ENCODE results near the gene EPB41L1.

EPB41L1 gene

DNA sequence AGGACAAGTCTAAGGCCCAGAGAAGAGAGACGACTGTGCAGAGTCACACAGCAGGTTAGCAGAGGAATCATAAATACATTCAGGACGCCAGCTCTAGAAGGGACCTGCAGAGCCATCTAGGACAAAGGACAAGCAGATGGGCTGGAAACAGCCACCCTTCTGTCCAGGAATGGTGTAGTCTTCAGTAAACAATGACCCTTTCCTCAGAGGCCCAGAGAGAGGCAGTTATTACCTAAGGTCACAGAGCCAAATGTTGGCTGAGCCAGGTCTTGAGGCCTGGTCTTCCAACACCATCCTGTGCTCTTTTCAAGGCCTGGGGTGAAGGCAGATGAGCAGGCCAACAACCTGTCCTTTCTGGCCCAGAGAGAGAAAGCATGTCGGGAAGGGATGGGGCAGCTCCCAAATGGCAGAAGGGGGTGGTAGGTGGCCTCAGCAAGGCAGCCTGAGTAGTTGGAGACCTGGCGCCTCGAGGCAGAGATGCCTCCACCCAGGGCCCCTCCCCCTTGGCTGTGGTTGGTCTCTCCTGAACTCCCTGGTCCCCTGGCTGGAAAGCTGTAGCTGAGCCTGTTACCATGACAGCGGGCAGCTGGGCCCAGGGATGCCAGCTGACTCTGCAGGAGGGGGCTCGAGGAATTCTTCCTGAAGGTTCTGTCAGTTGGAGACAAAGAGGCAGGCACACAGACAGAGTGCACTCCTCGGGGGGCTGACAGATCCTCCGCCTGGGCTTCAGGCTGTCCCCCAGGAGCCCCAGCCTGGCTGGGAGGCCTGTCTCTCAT is 24.8 kb downstream of the EPB41L1 start:
- no peak overlapping the region for H3K27ac Mint-ChIP-seq
- H3K27me3 Mint-ChIP-seq (ENCODE audit: low read depth) = no peaks in the 10 kb centered on the region
- no peaks in the 10 kb centered on the region for H3K9me3 Mint-ChIP-seq
- H3K4me1 Mint-ChIP-seq (ENCODE audit: low read depth) = no peaks in the 10 kb centered on the region
- DNase-seq (ENCODE audit: low spot score) = no peak
- no peak overlapping the region for H3K4me3 Mint-ChIP-seq
- H3K36me3 Mint-ChIP-seq (ENCODE audit: low read depth) = no peaks in the 10 kb centered on the region

- Mint-ChIP-seq H3K27ac (no peak overlapping the region), H3K9me3 (no peaks in the 10 kb centered on the region), H3K36me3 (ENCODE audit: low read depth) (no peaks in the 10 kb centered on the region), H3K4me3 (no peak overlapping the region), H3K27me3 (ENCODE audit: low read depth) (no peaks in the 10 kb centered on the region), H3K4me1 (ENCODE audit: low read depth) (no peaks in the 10 kb centered on the region)
- DNase-seq (ENCODE audit: low spot score) = no peak
Measured at GRCh38 chr20:36180323-36180722, 25.8 kb downstream of the EPB41L1 start.

DNA sequence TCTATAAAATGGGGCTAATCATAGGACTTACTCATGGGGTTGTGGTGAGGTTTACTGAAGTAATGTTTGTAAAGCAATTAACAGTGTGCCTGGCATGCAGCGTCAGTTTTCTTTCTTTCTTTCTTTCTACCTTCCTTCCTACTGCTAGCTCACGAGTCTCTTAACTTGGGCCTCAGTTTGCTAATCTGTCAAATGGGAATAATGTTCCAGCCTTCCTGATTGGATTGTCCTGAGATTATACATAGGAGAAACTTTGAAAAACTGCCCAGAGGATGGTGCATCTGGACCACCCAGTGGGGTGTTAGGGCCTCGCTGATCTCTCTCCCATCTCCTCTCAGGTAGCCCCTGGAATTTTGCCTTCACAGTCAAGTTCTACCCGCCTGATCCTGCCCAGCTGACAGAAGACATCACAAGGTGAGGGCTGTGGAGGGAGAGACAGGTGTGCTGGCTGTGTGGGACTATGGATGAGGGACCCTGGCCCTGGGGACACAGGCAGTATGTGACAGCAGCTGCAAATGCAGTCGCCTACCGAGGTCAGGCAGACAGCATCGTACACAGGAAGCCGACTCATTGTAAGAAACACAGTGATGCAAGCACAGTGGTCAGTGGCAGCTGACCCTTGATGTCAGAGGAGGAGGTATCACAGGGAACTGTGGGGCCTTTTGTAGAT is 27.5 kb downstream of the EPB41L1 start:
- H3K4me3 Mint-ChIP-seq = no peak overlapping the region
- H3K4me1 Mint-ChIP-seq (ENCODE audit: low read depth) = no peaks in the 10 kb centered on the region
- no peaks in the 10 kb centered on the region for H3K27me3 Mint-ChIP-seq (ENCODE audit: low read depth)
- H3K36me3 Mint-ChIP-seq (ENCODE audit: low read depth) = no peaks in the 10 kb centered on the region
- no peak overlapping the region for H3K27ac Mint-ChIP-seq
- DNase-seq (ENCODE audit: low spot score) = no peak
- H3K9me3 Mint-ChIP-seq = no peaks in the 10 kb centered on the region

DNA sequence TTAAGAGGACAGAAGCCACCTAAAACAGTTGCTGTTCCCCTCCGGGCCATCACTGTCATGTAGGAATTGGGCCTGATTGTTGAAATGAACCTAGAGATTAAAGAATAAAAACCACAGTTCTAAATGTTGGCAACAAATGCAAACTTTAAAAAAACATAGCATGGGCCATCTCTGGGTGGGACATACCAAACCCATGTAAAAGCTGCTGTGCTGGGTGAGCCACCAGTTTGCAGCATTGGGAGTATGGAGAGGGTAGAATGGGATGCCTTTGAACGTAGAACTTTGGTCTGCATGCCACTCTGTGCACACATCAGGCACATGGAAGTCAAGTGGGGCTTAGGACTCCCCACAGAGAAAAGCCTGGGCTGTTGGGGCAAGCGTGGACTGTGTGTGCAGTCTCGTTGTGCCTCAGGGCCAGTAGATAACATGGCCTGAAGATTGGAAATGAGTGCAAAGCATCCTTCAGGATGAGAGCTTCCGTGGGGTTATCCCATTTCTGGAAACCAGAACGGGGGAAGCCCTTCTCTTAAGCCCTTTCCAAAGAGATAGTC is 28.1 kb downstream of the EPB41L1 start:
- H3K4me3 Mint-ChIP-seq = no peak overlapping the region
- no peaks in the 10 kb centered on the region for H3K4me1 Mint-ChIP-seq (ENCODE audit: low read depth)
- no peak overlapping the region for H3K27ac Mint-ChIP-seq
- no peaks in the 10 kb centered on the region for H3K27me3 Mint-ChIP-seq (ENCODE audit: low read depth)
- no peaks in the 10 kb centered on the region for H3K36me3 Mint-ChIP-seq (ENCODE audit: low read depth)
- no peak for DNase-seq (ENCODE audit: low spot score)
- H3K9me3 Mint-ChIP-seq = no peaks in the 10 kb centered on the region

DNA sequence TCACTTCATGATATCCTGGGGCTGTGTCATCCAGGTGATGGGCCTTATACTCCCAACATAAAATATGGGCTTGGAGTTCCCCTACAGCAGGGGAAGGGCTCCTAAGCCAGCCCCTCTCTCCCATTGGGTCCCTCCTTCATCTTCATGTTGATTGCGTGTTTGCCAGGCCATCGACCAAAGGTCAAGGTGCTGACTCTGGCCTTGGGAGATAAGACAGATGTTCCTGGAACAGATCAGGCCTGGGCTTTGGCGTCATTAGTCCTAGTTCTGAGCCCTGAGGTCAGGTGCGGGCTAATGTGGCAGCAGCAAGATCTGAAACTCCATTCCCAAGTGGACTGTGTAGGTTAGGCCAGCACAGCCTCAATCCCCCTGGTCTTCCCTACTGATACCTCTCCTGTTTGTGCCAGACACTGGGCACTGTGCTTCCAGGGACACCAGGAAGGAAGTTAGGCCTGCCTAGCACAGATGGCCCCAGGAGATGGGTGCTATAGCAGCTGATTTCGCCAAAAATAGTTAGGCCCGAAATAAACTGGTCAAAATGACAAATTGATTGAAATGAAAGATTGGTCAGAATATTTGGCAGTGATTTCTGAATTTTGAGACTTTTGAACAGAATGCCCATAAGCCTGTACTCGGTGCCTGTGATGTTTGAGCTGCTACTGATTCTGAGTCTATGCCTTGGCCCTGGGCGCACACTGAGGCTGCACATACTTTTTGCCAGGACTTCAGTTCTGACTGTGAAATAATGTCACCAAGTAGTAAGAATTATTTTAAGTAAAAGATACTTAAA is 28.8 kb downstream of the EPB41L1 start:
- Mint-ChIP-seq H3K9me3 (no peaks in the 10 kb centered on the region), H3K4me3 (no peak overlapping the region), H3K27ac (no peak overlapping the region), H3K4me1 (ENCODE audit: low read depth) (no peaks in the 10 kb centered on the region), H3K27me3 (ENCODE audit: low read depth) (no peaks in the 10 kb centered on the region), H3K36me3 (ENCODE audit: low read depth) (no peaks in the 10 kb centered on the region)
- no peak for DNase-seq (ENCODE audit: low spot score)

- Mint-ChIP-seq H3K4me1 (ENCODE audit: low read depth) (no peaks in the 10 kb centered on the region), H3K4me3 (no peak overlapping the region), H3K27ac (no peak overlapping the region), H3K27me3 (ENCODE audit: low read depth) (no peaks in the 10 kb centered on the region), H3K36me3 (ENCODE audit: low read depth) (no peaks in the 10 kb centered on the region), H3K9me3 (no peaks in the 10 kb centered on the region)
- no peak for DNase-seq (ENCODE audit: low spot score)
Measured at GRCh38 chr20:36184816-36185776, 30.6 kb downstream of the EPB41L1 start.

GRCh38 chr20:36193977-36194712 is 39.6 kb downstream of the EPB41L1 start:
- Mint-ChIP-seq H3K4me1 (ENCODE audit: low read depth) (no peaks in the 10 kb centered on the region), H3K9me3 (no peaks in the 10 kb centered on the region), H3K4me3 (no peak overlapping the region), H3K27me3 (ENCODE audit: low read depth) (no peaks in the 10 kb centered on the region), H3K27ac (no peak overlapping the region), H3K36me3 (ENCODE audit: low read depth) (no peaks in the 10 kb centered on the region)
- no peak for DNase-seq (ENCODE audit: low spot score)

DNA sequence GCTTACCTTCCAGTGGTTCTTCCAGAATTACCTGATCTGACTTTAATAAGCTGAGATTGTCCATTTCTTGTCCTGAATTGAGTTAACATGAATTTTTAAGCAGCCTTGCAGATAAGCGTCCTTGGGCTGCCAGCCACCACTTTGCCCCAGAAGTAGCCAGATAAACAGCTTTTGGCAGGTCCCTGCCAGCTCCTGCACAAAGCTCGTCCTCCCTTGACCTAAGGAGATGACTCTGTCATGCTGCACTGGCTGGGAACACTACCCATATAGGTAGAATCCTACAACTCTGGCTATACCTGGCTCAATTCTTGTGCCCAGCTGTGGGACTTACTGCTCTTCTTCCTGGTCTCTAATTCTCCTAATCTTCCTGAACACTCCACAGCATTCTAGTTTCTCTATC is 42.1 kb downstream of the EPB41L1 start:
- no peak overlapping the region for H3K4me3 Mint-ChIP-seq
- H3K9me3 Mint-ChIP-seq = no peaks in the 10 kb centered on the region
- H3K36me3 Mint-ChIP-seq (ENCODE audit: low read depth) = no peaks in the 10 kb centered on the region
- H3K27me3 Mint-ChIP-seq (ENCODE audit: low read depth) = no peaks in the 10 kb centered on the region
- no peaks in the 10 kb centered on the region for H3K4me1 Mint-ChIP-seq (ENCODE audit: low read depth)
- DNase-seq (ENCODE audit: low spot score) = no peak
- H3K27ac Mint-ChIP-seq = no peak overlapping the region

- no peak for DNase-seq (ENCODE audit: low spot score)
- Mint-ChIP-seq H3K4me3 (no peak overlapping the region), H3K36me3 (ENCODE audit: low read depth) (no peaks in the 10 kb centered on the region), H3K27ac (no peak overlapping the region), H3K9me3 (no peaks in the 10 kb centered on the region), H3K4me1 (ENCODE audit: low read depth) (no peaks in the 10 kb centered on the region), H3K27me3 (ENCODE audit: low read depth) (no peaks in the 10 kb centered on the region)
Measured at GRCh38 chr20:36197271-36197670, 42.7 kb downstream of the EPB41L1 start.

DNA sequence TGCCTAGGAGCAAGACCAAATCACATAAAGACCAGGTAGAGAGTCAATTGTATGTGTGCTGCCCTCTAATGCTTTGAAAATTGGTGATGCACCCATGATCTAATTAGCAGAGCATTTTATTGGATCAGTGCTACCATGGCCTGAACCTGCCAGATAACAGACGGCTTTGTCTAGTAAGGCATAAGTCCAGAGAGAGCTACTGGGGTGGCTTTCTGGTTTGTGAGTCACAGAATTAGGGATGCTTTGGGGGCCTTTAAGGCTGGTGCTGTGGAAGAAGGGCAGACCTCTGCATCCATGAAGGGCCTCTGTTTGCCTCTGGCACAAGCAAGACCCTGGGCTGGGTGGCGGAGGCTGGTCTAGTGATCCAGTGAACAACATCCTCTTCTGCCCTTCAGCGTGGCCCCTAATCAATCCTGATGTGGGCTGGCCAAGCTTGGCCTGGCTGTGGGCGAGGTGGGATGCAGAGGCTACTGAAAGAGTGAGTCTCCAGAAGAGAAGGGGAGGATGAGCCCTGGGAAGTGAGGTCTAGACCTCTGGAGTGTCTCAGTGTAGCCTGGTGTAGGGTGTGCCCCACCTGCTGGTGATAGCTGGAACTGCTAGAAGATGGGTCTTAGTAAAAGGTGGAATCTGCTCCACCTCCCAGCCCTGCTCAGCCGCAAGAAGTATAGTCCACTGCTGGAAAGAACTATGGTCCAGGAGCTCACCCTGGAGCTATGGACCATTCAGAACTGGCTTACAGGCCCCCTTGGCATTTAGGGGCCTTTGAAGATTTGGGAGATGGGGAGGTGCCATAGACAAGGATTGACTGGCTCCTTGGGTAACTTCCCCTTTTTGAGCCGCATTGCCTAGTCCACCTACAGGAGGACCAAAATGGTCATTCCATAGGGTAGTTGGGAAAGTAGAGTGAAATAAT is 45.1 kb downstream of the EPB41L1 start:
- H3K4me3 Mint-ChIP-seq = no peak overlapping the region
- peaks cover 1% of the 10 kb centered on the region for H3K4me1 Mint-ChIP-seq (ENCODE audit: low read depth)
- DNase-seq (ENCODE audit: low spot score) = peak; percentile 49
- H3K27ac Mint-ChIP-seq = no peak overlapping the region
- H3K27me3 Mint-ChIP-seq (ENCODE audit: low read depth) = peaks cover 2% of the 10 kb centered on the region
- H3K9me3 Mint-ChIP-seq = no peaks in the 10 kb centered on the region
- H3K36me3 Mint-ChIP-seq (ENCODE audit: low read depth) = no peaks in the 10 kb centered on the region

DNA sequence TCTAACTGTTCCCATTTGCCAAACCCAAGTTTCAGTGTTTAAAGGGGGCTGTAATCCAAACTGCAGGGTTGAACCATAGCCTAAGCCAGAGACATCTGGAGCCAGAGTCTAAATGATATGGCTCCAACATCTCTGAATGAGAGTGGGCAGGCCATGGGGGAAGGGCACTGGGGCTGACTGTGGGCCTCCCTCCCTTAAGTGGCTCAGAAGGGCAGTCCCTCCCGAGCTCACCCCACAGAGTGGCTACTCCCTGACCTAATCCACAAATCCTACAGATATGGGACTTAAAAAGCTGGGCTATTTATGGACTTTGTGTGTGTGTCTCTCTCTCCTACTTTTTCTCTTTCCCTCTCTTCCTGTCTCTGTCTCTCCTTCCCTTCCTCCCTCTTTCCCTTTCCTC is 45.9 kb downstream of the EPB41L1 start:
- H3K4me1 Mint-ChIP-seq (ENCODE audit: low read depth) = peaks cover 1% of the 10 kb centered on the region
- H3K27me3 Mint-ChIP-seq (ENCODE audit: low read depth) = peaks cover 2% of the 10 kb centered on the region
- no peak overlapping the region for H3K4me3 Mint-ChIP-seq
- H3K27ac Mint-ChIP-seq = no peak overlapping the region
- DNase-seq (ENCODE audit: low spot score) = no peak
- H3K36me3 Mint-ChIP-seq (ENCODE audit: low read depth) = no peaks in the 10 kb centered on the region
- H3K9me3 Mint-ChIP-seq = no peaks in the 10 kb centered on the region

GRCh38 chr20:36201198-36201597 is 46.7 kb downstream of the EPB41L1 start:
- no peaks in the 10 kb centered on the region for H3K9me3 Mint-ChIP-seq
- H3K4me1 Mint-ChIP-seq (ENCODE audit: low read depth) = peaks cover 1% of the 10 kb centered on the region
- peaks cover 2% of the 10 kb centered on the region for H3K27me3 Mint-ChIP-seq (ENCODE audit: low read depth)
- H3K36me3 Mint-ChIP-seq (ENCODE audit: low read depth) = no peaks in the 10 kb centered on the region
- H3K4me3 Mint-ChIP-seq = no peak overlapping the region
- H3K27ac Mint-ChIP-seq = no peak overlapping the region
- no peak for DNase-seq (ENCODE audit: low spot score)

Data from T-helper 2 cell treated with Interferon-gamma antibody and Interleukin-4, amounts not matched to agents 5 μg/mL and 100 μg/mL, for 36 hours (primary cell).